K562 (cell line): ENCODE measurements around the gene CLHC1. TPM values are rescaled to one million over a fixed set of nuclear protein-coding genes. Genes with fewer than 3 reads are reported as not detected.

ENCODE experiments used
- CTCFL ChIP-seq: IDR thresholded peaks from 2 replicates; pipeline ENCODE4 v1.6.1; 2011; ENCODE audit warnings: borderline replicate concordance, low read depth, mild to moderate bottlenecking, moderate library complexity, low read length; ENCODE audit not compliant: insufficient read depth, poor library complexity, severe bottlenecking
- HNRNPH1 ChIP-seq: fragments of 200-400 bp; formaldehyde crosslinking; optimal IDR thresholded peaks from 2 replicates; pipeline ENCODE3; 2017; ENCODE audit warnings: low read depth, mild to moderate bottlenecking, low read length, moderate library complexity
- ZBTB8A ChIP-seq: fragments of 450-650 bp; IDR thresholded peaks from 2 replicates; pipeline ENCODE4 v1.6.1; 2018; ENCODE audit warnings: mild to moderate bottlenecking, moderate library complexity; ENCODE audit not compliant: partially characterized antibody
- ZNF263 ChIP-seq: sonication (generic); formaldehyde crosslinking; IDR thresholded peaks from 2 replicates; pipeline ENCODE4 v1.8.0; 2022; ENCODE audit warnings: mild to moderate bottlenecking, missing genetic modification reagents, borderline replicate concordance
- polyA plus RNA-seq, 8 experiments: library from polyadenylated mRNA; depleted of rRNA in 4 of 8; stranded (reverse) in 5 of 8; unstranded in 3 of 8; fragments of >200 nt; fragmentation: Nextera tagmentation in 2 of 8; fragmentation: Illumina TruSeq in 1 of 8; extraction: Ambion mirVana in 2 of 8; extraction: Trizol in 1 of 8; gene quantifications; 2 replicates each; pipeline versions ENCODE4 v1.2.1 to v1.2.3, GENCODE V29; 2011 to 2014; ENCODE audit warnings: inconsistent platforms in 1 of 8, missing spikeins in 1 of 8
- total RNA-seq, 7 experiments: library from RNA; depleted of rRNA in 6 of 7; stranded (reverse); fragments of >200 nt in 6 of 7; fragmentation: Illumina TruSeq in 2 of 7; extraction: Trizol in 2 of 7; gene quantifications; 2 replicates each; pipeline versions ENCODE4 v1.2.1 to v1.2.3, GENCODE V29; 2011 to 2021; ENCODE audit warnings: low replicate concordance in 1 of 7
- TF ChIP-seq, protein P1 (sequence below): fragments of 450-650 bp; IDR thresholded peaks from 2 replicates; pipeline ENCODE4 v1.6.1; 2016; ENCODE audit warnings: mild to moderate bottlenecking, moderate library complexity
- TF ChIP-seq, protein P2 (sequence below): fragments of 450-650 bp; conservative IDR thresholded peaks from 2 replicates; pipeline ENCODE4 v1.6.1; 2016; ENCODE audit warnings: missing genetic modification characterization, low read depth, mild to moderate bottlenecking, control low read depth, missing compliant biosample characterization
- TF ChIP-seq, protein P3 (sequence below): fragments of 450-650 bp; IDR thresholded peaks from 2 replicates; pipeline ENCODE4 v1.6.1; 2017; ENCODE audit warnings: mild to moderate bottlenecking, moderate library complexity

The CLHC1 gene
- total and polyA plus RNA-seq, 9 of the 15 experiments (the other 6 are each of a cell fraction or from before 2014, with no cell fraction given) = 3.7 to 14.3 (median 8.6) TPM

DNA sequence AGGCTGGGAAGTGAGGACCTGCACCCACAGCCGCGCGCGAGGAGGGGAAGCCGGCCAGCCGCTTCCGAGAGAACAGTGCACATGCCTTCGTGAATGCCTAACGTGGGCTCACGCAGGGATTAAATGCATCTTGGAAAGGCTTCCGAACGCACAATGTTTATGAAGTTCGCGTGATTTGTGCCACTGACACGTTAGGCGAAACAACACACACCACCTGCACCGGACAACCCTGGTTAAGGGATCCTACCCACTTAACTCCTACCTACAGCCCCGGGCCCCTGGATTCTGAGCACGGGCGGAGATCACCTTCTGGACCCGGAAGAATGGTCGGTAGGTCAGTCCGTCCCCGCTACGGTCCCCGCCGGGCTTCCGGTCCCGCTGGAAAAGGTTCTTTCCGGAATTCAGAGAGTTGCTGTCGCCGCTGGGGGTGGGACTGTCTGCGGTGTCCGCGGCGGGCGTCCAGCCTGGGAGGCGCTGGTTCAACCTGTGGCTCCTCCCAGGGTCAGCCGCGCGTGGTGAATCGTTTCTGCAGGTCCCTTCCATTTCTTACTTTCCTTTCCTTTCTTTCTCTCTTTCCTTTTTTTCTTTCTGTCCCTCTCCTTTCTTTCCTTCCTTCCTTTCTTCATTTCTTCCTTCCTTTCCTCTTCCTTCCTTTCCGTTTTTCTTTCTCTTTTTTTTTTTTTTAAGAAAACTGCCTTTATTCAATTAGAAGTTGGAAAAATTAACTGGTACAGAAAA is 37.0 kb upstream of the CLHC1 start, which contains the start of gene MTIF2 (continued):
- TF ChIP-seq, protein P1, sequence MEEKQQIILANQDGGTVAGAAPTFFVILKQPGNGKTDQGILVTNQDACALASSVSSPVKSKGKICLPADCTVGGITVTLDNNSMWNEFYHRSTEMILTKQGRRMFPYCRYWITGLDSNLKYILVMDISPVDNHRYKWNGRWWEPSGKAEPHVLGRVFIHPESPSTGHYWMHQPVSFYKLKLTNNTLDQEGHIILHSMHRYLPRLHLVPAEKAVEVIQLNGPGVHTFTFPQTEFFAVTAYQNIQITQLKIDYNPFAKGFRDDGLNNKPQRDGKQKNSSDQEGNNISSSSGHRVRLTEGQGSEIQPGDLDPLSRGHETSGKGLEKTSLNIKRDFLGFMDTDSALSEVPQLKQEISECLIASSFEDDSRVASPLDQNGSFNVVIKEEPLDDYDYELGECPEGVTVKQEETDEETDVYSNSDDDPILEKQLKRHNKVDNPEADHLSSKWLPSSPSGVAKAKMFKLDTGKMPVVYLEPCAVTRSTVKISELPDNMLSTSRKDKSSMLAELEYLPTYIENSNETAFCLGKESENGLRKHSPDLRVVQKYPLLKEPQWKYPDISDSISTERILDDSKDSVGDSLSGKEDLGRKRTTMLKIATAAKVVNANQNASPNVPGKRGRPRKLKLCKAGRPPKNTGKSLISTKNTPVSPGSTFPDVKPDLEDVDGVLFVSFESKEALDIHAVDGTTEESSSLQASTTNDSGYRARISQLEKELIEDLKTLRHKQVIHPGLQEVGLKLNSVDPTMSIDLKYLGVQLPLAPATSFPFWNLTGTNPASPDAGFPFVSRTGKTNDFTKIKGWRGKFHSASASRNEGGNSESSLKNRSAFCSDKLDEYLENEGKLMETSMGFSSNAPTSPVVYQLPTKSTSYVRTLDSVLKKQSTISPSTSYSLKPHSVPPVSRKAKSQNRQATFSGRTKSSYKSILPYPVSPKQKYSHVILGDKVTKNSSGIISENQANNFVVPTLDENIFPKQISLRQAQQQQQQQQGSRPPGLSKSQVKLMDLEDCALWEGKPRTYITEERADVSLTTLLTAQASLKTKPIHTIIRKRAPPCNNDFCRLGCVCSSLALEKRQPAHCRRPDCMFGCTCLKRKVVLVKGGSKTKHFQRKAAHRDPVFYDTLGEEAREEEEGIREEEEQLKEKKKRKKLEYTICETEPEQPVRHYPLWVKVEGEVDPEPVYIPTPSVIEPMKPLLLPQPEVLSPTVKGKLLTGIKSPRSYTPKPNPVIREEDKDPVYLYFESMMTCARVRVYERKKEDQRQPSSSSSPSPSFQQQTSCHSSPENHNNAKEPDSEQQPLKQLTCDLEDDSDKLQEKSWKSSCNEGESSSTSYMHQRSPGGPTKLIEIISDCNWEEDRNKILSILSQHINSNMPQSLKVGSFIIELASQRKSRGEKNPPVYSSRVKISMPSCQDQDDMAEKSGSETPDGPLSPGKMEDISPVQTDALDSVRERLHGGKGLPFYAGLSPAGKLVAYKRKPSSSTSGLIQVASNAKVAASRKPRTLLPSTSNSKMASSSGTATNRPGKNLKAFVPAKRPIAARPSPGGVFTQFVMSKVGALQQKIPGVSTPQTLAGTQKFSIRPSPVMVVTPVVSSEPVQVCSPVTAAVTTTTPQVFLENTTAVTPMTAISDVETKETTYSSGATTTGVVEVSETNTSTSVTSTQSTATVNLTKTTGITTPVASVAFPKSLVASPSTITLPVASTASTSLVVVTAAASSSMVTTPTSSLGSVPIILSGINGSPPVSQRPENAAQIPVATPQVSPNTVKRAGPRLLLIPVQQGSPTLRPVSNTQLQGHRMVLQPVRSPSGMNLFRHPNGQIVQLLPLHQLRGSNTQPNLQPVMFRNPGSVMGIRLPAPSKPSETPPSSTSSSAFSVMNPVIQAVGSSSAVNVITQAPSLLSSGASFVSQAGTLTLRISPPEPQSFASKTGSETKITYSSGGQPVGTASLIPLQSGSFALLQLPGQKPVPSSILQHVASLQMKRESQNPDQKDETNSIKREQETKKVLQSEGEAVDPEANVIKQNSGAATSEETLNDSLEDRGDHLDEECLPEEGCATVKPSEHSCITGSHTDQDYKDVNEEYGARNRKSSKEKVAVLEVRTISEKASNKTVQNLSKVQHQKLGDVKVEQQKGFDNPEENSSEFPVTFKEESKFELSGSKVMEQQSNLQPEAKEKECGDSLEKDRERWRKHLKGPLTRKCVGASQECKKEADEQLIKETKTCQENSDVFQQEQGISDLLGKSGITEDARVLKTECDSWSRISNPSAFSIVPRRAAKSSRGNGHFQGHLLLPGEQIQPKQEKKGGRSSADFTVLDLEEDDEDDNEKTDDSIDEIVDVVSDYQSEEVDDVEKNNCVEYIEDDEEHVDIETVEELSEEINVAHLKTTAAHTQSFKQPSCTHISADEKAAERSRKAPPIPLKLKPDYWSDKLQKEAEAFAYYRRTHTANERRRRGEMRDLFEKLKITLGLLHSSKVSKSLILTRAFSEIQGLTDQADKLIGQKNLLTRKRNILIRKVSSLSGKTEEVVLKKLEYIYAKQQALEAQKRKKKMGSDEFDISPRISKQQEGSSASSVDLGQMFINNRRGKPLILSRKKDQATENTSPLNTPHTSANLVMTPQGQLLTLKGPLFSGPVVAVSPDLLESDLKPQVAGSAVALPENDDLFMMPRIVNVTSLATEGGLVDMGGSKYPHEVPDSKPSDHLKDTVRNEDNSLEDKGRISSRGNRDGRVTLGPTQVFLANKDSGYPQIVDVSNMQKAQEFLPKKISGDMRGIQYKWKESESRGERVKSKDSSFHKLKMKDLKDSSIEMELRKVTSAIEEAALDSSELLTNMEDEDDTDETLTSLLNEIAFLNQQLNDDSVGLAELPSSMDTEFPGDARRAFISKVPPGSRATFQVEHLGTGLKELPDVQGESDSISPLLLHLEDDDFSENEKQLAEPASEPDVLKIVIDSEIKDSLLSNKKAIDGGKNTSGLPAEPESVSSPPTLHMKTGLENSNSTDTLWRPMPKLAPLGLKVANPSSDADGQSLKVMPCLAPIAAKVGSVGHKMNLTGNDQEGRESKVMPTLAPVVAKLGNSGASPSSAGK = no peak; the same call in 1 of the 2 replicates
- TF ChIP-seq, protein P2, sequence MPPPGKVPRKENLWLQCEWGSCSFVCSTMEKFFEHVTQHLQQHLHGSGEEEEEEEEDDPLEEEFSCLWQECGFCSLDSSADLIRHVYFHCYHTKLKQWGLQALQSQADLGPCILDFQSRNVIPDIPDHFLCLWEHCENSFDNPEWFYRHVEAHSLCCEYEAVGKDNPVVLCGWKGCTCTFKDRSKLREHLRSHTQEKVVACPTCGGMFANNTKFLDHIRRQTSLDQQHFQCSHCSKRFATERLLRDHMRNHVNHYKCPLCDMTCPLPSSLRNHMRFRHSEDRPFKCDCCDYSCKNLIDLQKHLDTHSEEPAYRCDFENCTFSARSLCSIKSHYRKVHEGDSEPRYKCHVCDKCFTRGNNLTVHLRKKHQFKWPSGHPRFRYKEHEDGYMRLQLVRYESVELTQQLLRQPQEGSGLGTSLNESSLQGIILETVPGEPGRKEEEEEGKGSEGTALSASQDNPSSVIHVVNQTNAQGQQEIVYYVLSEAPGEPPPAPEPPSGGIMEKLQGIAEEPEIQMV (tag) = peak; percentile 87
- TF ChIP-seq, protein P3, sequence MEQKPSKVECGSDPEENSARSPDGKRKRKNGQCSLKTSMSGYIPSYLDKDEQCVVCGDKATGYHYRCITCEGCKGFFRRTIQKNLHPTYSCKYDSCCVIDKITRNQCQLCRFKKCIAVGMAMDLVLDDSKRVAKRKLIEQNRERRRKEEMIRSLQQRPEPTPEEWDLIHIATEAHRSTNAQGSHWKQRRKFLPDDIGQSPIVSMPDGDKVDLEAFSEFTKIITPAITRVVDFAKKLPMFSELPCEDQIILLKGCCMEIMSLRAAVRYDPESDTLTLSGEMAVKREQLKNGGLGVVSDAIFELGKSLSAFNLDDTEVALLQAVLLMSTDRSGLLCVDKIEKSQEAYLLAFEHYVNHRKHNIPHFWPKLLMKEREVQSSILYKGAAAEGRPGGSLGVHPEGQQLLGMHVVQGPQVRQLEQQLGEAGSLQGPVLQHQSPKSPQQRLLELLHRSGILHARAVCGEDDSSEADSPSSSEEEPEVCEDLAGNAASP = no peak
- TF ChIP-seq HNRNPH1 (no peak), ZNF263 (CRISPR knock-in tag) (peak; percentile 20; the same call in 1 of the 2 replicates), CTCFL (no peak), ZBTB8A (no peak)
